ENCODE measurements around the gene SP140. TPM values are rescaled to one million over a fixed set of nuclear protein-coding genes. Genes with fewer than 3 reads are reported as not detected.
"Not testable (repeated sequence)": the region's sequence is repeated elsewhere in the genome, so short reads cannot be mapped to it uniquely, and the experiment has no call there.

Gene SP140
- total RNA-seq, 1 experiment from 2014 or later = 0.89 TPM

DNA sequence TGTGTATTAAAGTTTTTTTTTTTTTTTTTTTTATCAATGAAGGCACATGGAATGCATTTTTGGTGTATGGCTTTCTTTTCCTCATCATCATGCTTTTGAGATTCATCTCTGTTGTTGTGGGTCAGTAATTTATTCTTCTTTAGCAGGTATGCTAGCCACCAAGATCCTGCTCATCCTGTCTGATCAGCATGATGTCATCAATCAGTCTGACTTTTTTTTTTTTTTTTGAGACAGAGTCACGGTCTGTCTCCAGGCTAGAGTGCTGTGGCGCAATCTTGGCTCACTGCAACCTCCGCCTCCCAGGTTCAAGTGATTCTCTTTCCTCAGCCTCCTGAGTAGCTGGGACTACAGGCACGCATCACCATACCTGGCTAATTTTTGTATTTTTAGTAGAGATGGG, 2.7 kb upstream of the SP140 start:
- DNase-seq (ENCODE audit: extremely low read depth, low read depth) = not testable (repeated sequence)

DNA sequence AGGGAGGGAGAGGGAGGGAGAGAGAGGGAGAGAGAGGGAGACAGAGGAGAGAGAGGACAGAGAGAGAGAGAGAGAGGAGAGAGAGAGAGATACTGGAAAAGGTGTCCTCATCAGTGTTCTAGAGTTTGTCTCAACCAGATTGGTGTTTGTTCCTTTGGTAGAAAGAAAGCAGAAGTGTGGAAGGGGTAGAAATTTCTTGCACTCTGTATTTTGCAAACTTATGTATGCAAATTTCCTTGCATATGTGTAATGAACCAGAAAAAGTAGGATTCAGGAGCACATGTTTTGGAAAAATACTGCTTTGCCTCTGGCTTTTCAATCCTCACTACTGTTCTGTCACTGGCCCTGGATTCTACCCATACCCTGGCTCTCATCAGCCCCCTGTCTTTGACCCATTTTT, 1.1 kb upstream of the SP140 start:
- DNase-seq (ENCODE audit: extremely low read depth, low read depth) = no peak

DNA sequence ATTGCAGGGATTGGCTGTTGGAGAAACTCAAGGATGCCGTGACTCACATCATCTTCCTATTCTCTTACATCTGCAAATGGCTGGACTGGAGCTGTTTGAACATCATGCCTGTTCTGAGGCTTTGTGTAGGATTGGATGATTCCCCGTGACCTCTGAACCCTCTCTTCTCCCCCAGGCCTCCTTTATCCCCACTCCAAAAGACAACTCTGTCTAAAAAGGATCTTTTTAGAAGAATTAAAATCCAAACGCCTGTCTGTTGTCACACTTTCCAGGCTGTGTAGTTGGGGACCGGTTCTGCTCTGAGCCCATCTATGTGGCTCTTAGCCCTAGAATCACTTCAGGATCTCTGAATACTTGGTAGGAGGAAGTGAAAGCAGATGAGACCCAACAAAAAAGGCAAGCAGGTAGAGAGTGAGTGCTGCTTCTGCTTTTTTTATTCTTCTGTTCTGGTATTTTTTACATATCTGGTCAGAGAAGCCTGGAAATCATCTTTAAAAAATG, 565 bp downstream of the SP140 start:
- DNase-seq (ENCODE audit: extremely low read depth, low read depth) = no peak

DNA sequence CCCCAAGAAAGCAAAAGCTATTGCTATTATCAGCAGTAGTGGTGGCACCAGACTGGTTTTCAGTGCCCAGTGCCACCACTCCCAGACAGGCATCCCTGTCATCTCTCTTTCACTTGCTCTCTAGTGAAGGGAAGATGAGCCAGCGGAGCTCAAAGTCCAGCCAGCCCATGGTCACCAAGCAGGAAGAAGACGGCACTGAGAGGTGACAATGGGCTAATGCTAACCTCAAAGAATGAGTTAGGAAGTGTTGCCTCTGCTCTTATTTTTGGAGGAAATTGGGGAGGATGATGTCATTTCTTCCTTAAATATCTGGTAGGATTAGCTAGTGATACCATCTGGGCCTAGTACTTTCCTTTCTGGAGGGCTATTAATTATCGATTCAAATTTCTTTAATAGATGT, 1.7 kb downstream of the SP140 start:
- no peak for DNase-seq (ENCODE audit: extremely low read depth, low read depth)

DNA sequence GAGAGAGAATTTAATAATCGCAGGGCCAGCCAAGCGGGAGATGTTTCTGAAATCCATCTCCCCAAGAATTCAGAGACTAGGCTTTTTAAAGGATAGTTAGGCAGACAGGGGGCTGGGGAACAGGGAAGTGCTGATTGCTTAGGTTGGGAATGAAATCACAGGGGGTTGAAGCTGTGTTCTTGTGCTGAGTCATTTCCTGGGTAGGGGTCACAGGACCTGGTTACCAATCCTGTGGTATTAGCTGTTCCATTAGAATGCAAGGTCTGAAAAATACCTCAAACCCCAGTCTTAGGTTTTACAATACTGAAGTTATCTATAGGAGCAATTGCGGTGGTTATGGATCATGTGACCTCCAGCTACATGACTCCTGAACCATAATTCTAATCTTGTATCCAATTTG, 4.6 kb downstream of the SP140 start:
- no peak for DNase-seq (ENCODE audit: extremely low read depth, low read depth)

DNA sequence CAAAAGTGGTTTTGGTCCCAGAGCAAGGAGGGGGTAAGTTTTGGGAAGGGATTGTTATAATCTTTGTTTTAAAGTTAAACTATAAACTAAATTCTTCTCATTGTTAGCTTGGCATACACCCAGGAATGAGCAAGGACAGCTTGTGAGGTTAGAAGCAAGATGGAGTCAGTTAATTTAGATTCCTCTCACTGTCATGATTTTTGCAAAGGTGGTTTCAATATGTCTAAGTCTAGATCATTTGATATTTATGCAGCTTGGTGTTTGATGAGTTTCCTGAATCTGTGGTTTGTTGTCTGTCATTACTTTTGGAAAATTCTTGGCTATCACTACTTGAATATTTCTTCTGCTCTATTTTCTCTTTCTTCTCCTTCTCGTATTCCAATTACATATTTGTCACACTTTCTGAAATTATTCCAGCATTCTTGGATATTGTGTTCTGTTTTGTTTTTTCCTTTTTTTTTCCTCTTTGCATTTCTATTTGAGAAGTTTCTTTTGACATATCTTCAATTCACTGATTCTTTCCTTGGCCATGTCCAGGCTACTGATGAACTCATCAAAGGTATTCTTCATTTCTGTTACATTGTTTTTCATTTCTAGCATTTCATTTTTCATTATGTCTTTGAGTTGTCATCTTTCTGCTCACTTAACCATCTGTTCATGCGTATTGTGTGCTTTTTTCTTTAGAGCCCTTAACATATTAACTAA, 5.1 kb downstream of the SP140 start:
- DNase-seq (ENCODE audit: extremely low read depth, low read depth) = no peak

DNA sequence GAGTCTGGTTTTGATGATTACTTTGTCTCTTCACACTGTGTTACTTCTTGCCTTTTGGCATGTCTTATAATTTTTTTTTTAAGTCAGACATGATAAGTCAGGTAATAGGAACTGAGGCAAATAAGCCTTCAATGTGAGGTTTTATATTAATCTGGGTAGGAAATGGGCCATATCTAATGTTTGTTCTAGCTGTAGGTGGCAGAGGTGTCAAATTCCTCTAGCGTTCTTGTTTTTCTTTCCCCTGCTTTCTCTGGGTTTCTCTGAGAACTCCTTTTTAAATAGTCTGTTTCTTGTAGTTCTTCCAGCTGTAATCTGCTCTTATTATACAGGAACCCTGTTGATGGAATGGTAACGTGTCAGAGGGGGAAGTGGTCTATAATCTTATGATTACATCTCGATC, 5.7 kb downstream of the SP140 start:
- DNase-seq (ENCODE audit: extremely low read depth, low read depth) = no peak

DNA sequence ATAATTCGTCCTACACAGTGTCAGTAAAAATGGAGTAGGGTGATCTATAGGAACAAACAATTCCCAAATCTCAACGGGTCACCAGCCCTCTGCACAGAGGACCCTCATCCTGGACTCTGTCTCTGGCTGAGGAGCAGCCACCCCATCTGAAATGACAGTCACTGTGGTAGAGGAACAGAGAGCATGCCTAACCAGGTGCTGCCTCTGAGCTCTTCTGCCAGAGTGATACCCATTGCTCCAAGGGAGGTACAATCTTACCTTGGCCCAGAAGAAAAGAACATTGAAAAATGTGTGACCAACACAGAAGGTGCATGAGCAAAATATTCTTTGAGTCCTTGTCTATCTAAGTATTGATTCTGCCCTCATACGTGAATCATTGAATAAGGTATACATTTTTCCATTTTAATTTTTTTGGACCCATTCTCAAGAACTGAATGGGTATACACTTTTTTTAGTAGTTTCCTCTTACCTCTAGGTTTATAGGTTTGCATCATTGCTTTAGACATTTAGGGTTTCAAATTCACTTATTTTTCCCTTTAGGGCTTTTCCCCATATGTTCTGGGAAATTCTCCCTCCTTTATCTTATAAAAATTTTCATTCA, 8.7 kb downstream of the SP140 start:
- DNase-seq (ENCODE audit: extremely low read depth, low read depth) = no peak

DNA sequence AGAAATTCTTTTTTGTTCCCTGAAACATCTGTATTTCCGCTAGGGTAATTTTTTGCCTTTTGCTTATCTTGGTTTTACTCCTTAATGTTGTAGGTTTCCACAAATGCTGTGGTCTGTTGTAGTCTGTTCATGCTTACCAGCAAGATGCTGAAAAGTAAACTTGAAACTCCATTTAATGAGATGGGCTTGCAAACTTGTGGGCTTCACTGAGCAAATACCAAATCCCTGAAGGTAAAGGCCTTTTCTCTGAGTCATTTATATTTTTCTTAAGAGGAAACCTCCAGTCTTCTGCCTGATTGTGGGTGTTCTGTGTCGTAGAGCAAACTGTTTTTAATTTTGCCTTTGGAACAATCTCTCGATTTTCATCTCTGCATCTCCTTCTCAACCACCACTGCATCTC, 9.3 kb downstream of the SP140 start:
- DNase-seq (ENCODE audit: extremely low read depth, low read depth) = no peak

DNA sequence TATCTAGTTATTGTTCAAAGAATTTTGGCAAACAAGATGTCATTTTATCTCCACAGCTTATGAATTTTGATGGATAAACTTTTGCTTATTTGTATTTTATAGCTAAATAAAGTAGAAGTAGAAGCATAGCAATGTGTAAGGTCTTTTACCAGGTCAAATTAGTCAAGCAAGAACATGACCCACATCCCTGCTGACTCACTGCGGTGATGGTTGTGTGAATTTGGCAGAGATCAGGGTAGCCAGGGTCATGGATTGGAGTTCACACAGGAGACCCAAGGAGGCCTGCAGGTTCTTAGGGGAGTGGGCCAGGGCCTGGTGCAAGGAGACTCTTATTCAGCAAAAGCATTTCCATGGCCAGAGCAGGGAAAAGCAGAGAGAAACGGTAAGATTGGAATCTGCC, 18.7 kb downstream of the SP140 start:
- DNase-seq (ENCODE audit: extremely low read depth, low read depth) = no peak

DNA sequence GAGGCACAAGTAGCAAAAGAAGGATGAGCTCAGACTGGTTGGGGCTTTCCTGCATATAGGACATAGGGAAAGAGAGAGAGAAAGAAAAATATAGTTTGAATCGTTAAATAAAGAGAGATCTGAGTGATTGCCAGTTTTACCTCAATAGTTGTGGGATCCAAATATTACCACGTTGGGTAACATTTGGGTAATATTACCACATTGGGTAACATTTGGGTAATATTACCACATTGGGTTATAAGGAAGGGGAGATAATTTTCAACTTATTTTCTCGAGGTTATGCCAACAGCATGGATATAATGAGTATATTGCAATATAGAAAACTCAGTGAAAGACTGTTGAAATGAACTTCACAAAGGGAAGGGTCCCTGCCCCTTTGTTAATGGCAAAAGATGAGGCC, 20.7 kb downstream of the SP140 start:
- DNase-seq (ENCODE audit: extremely low read depth, low read depth) = no peak

DNA sequence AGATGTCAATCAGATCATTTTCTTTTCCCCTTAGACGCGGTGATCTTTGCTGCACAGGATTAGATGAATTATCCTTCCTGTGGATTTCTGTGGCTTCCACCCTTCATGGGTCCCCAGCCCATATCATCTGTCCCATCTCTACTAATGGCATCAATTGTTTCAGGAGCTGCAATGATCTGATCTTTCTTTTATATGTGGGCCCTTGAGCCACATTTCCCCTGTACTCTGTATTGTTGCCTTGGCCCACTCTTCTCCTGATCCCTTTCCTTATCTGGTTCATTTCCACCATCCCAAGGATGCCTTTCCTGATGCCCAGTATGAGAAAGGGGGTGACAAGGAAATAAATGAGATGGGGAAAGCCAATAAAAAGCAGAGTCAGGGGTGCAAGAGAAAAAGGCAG, 24.7 kb downstream of the SP140 start:
- DNase-seq (ENCODE audit: extremely low read depth, low read depth) = no peak

DNA sequence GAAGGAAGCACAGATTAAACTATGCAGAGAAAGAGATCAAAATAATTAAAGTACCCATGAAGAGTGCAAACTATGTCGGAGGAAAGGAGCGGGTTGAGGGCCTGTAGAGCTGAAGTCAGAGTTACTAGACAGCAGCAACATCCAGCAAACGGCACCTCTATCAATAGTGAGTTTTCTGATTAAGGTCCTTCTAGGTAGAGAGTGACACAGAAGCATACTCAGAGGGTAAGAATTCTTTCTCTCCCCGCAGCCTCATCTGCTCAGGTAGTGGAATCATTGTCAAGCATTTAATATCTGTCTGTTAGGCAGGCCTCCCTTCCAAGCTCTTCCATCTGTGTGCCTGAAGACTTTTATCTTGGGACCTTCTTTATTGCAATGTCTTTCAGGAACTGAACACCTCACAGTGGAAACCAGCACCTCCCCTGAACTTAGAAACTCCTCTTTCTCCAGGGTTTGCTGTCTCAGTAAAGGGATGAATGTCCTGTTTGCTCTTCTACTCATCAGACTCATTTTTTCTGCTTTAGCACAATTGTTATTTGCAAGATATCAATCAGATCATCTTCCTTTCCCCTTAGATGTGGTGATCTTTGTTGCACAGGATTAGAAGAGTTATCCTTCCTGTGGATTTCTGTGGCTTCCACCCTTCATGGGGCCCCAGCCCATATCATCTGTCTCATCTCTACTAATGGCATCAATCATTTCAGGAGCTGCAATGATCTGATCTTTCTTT, 28.8 kb downstream of the SP140 start:
- DNase-seq (ENCODE audit: extremely low read depth, low read depth) = no peak

DNA sequence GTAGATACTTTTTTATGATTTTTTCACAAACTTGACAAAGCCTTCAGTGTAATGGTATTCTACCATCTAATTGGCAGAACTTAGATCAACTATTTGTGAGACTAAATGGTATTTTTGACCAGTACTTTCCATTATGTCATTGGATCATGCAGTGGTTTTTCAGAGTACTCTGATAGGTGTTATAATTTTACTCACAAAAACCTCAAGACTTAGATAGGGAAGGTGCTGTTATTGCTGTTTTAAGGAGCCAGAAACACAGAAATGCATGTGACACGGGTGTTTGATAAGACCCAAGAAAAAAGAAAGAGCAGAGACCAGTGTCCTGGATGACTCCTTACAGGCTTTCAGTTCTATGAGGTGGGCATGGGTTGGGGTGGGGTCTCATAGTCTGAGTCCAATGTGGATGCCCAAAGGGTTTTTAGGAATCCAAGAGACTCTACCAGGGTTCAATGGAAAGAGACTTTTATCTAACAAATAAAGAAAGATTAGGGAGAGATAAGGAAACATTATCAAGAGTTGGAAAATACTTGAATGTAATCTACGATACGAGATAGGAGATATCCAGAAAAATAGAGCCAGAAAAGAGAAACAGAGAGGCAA, 31.3 kb downstream of the SP140 start:
- DNase-seq (ENCODE audit: extremely low read depth, low read depth) = no peak

DNA sequence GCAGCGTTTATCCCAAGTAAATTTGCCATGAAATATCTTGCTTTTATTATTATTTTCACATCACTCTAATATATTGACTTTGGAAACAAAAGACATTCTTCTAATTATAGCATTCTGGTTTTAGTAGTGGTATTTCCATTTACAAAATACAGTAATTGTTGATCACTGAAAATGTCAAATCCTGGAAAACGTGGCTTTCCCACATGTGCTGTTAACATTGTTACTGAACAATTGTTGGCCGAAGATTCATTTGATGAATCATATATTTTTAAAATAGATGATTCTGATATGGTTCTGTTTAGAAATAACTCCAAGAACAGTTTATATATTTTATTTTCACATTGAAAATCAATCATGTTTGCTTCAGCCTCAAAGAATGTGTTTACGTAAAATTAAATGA, 32.9 kb downstream of the SP140 start:
- no peak for DNase-seq (ENCODE audit: extremely low read depth, low read depth)

DNA sequence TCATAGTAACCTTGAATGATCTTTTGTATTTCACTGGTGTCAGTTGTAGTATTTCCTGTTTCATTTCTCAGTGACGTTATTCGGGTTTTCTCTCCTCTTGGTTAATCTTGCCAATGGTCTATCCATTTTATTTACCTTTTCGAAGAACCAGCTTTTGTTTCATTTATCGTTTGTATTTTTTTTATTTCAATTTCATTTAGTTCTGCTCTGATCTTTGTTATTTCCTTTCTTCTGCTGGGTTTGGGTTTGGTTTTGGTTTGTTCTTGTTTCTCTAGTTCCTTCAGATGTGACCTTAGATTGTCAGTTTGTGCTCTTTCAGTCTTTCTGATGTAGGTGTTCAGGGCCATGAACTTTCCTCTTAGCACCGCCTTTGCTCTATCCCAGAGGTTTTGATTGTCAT, 36.7 kb downstream of the SP140 start:
- DNase-seq (ENCODE audit: extremely low read depth, low read depth) = no peak

DNA sequence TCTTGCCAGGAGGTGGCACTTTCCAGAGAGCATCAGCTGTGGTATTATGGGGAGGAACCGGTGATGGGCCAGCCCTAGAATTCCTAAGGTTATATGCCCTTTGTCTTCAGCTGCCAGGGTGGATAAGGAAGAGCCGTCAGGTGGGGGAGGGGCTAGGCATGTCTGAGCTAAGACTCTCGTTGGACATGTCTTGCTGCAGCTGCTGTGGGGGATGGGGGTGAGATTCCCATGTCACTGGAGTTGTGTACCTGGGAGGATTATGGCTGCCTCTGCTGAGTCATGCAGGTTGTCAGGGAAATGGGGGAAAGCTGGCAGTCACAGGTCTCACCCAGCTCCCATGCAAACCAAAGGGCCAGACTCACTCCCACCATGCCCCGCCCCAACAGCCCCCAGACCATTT, 39.4 kb downstream of the SP140 start:
- DNase-seq (ENCODE audit: extremely low read depth, low read depth) = not testable (repeated sequence)

DNA sequence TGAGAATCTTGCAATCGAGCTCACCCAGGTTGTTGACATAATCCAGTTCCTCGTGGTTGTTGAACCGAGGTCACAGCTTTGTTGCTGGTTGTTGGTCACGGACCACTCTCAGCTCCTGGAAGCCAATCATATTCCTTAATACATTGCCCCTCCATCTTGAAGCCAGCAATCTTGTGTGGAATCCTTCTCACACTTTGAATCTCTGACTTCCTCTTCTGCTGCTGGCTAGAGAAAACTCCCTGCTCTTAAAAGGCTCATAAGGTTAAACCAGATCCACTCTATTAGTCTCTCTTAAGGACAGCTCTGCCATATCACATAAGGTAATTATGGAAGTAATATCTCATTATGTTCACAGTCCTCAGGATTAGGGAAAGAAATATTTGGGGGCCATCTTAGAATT, 41.1 kb downstream of the SP140 start:
- DNase-seq (ENCODE audit: extremely low read depth, low read depth) = no peak

DNA sequence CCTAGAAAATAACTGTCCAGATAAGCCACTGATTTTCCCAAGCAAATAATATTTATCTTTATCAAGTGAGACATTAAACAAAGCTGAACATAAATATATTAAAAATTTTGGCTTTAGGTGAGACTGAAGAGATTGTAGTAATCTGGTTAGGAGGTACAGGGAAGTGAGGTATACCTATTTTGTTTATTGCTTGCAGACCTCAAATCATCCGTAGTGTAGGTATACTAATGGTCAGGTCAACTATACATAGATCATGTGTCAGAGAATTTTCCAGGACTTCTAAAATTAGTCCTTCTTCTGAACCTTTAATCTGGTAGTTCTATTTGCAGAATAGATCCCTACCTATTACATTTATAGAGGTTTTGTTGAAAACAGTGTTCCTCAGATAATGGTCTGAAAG, 41.5 kb downstream of the SP140 start:
- no peak for DNase-seq (ENCODE audit: extremely low read depth, low read depth)

DNA sequence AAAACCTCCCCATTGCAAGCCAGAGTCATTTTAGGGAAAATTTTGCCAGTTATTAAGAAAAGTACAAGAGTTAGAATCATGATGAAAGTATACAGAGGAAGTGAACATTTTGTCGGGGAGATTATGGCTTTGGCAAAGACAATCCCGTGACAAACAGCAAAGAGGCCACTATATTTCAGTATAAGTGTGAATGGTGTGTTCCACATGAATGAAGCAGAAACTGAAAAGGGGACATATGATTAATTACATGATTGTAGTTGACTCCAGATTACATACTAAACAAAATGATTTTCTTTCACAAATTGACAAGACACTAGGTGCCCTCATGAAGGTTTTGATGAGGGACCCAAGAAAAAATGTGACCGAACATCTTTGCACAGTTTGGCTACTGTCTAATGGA, 42.0 kb downstream of the SP140 start:
- no peak for DNase-seq (ENCODE audit: extremely low read depth, low read depth)

DNA sequence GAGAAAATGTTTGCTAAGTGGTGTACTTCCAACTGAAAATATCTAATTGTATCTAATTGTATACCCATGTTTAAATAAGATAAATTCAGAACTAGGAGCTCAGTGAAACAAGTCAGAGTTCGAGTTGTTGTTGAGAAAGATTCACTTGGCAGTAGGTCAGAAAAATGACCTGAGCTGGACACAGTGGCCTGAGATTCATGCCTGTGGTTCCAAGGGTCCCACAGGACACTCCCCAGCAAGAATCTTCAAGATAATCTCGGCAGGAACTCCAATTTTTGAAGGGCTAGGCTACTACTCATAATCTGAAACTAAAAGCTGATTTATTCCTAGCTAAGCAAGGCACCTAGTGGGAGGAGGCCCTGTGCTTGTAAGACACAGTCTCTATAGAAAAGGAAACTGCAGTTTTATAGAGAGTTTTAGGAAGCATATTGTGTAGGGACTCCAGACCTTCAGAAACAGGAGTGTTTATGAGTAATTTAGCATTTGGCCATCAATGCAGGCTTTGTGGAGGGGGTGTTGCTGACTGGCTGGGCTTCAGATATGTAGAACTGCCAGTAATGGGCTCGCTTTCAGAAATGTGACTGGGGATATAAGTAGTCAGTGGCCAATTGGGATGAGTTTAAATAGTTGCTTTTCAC, 43.2 kb downstream of the SP140 start:
- DNase-seq (ENCODE audit: extremely low read depth, low read depth) = no peak
